KG1 (cell line): ENCODE results near the gene LRRC2.
"Not testable (repeated sequence)": the region's sequence is repeated elsewhere in the genome, so short reads cannot be mapped to it uniquely, and the experiment has no call there.

Source experiments
- DNase-seq: peaks from one replicate; lab custom pipeline; 2025; lab: John Stamatoyannopoulos, UW

LRRC2 gene

GRCh38 chr3:46584598-46585467 is 18.7 kb upstream of the LRRC2 start:
- no peak for DNase-seq

DNA sequence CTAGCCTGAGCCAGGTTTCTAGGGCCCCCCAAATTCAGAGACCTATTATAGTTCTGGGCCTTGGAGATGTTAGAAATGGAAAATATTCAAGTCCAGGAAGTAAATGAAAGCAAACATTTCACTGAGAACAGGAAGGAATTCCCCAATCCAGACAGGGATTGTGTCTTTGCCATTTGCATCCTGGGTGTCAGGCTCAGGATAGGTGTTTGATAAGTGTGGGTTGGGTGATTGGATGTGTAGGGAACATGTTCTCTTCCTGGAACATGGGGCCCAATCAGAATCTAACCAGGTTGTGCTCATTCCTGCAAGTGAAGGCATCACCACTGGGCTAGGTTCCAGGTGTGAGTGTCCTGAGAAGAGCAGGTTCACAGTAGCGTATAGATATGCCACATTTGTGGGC is 14.6 kb upstream of the LRRC2 start:
- no peak for DNase-seq

- DNase-seq, result no peak
These were observed 13.7 kb upstream of the LRRC2 start for GRCh38 chr3:46579756-46580286.

DNA sequence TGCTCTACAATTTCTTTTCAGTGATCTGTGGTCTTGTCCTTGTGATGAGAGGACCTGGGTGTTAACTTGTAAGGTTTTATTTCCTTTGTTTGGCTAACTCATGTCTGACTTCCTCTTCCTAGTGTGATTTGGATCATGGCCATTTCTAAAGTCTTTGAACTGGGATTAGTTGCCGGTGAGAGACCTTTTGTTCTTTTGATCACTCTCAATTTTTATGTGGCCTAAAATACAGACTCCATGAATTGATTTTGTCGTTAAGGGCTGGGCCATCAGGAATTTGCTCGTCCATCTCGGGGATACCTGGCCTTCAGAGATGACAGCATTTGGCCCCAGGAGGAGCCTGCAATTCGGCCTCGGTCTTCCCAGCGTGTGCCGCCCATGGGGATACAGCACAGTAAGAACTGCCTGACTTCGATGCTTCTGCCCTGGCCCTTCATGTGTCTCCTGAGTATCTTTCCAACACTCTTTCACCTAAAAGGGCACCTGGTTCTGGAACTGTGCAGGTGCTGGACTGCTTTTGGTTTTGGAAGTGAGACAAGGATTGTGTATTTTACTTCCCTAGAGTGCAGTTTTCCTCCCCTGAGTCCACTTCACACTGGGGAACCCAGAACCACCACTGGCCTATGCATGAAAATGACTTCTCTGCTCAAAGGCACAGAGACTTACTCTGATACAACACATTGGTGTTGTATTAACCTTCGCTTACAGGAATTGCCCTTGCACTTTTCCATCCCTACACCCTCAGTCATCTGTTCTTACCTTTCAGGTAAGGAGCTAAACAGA is 13.1 kb upstream of the LRRC2 start:
- no peak for DNase-seq

- not testable (repeated sequence) for DNase-seq
These were observed 11.6 kb upstream of the LRRC2 start for GRCh38 chr3:46577580-46578249.

- DNase-seq, result no peak
These were observed 10.8 kb upstream of the LRRC2 start for GRCh38 chr3:46576879-46577278.

DNA sequence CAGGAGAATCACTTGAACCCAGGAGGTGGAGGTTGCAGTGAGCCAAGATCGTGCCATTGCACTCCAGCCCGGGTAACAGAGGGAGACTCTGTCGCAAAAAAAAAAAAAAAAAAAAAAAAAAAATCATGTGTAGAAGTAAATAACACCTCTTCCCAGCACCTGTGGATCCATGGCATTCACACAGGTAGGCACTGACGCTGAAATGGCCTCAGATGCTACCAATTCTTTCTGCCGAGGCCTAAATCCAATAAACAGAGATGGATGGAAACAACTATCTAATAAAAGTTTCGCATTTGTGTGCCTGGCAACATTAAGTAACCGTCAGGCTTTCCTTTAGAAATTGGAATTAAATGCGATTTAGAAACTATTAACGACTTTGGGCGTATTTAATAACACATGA is 10.3 kb upstream of the LRRC2 start:
- no peak for DNase-seq

DNA sequence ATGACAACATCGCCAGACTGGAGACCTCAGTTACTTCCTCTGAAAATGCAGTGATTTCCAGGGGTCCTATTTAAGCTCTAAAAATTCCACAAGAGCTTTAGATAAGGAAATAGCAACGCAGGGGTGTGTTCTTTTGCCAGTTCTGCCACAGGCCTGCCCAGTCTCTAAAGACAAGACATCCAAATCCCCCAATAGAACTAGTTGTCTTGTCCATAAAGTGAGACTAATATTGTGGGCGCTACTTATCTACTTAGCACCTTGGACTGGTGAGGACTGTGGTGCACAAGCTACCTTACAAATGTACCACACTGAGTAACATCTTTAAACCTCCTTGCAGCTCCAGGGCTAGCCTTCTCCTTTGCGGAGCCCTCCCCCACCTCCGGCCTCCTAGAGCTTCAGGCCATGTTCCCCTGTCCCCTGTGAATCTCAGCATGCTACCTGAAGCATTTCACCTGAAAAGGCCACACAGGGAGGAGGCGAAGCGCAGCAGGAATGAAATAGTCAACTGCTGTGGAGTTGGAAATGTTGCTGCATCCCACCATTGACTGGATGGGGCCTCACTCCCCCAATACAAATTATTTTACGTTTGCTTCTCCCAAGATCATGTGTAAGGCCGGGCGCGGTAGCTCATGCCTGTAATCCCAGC is 9.6 kb upstream of the LRRC2 start:
- DNase-seq, result no peak

DNA sequence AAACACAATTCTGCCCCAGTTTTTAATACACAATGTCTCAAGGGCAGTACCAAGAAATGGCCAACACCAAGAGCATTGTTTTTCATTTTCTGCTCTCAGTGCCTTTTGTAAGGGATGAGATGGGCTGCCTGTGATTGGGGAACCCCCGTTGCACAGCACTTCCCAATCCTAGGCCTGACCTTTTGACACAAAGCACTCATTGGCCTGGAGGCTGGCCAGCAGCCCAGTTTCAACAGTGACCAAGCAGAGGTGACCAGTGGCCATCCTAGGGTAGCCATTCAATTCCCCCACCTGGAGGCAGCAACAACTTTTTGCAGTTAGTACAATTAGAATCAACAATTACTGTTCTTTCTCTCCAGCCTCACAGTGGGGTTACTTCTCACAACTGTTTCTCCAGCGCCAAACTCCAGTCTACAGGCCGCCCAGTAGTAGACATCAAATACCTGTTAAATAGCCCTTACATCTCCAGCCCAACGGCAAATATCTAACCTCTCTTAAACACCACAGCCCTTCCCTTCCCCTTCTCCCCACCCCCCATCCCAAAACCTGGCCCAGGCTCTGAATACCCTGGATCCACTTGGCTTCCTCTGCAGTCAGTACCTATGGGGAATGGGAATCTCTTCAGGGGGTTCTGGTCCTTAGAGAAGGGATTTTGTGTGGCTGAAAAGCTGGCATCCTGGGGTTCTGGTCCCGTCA is 8.9 kb upstream of the LRRC2 start:
- no peak for DNase-seq

DNA sequence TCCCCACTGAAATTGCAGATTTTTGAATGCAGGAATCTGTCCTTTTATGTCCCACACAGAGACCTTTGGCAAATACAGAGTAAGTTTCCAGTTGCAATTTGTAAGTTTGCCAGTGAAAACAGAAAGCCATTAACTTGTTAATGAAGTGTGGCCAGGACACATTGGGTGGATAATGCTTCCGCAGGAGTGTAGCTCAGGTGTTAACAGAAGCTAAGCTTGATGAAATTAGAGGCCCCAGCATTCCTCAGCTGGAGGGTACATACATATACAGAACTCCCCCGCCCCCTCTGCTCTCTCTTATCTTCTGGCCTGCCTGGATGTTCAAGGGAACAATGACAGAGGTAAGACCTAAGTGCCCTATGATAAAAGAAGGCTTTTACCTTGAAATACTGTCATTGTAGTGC is 8.1 kb upstream of the LRRC2 start:
- DNase-seq, result no peak

GRCh38 chr3:46573701-46574100 is 7.6 kb upstream of the LRRC2 start:
- no peak for DNase-seq

DNA sequence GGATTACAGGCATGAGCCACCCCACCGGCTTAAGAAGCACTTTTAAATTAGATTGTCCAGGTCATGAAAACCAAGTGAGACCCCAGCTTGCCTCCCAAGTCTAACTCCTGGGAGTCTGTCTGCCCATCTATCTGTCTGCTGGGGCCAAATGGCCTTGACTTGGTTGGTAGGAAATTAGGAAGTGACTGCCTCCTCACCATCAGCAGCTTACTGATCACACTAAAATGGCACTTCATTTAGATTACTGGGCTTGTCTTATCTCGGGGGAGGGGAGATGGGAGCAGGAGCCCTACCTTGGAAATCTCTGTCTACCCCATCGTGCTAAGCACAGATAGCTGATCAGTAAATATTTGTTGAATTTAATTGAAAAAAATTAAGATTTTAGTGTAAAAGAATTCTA is 5.6 kb upstream of the LRRC2 start:
- DNase-seq, result no peak

DNA sequence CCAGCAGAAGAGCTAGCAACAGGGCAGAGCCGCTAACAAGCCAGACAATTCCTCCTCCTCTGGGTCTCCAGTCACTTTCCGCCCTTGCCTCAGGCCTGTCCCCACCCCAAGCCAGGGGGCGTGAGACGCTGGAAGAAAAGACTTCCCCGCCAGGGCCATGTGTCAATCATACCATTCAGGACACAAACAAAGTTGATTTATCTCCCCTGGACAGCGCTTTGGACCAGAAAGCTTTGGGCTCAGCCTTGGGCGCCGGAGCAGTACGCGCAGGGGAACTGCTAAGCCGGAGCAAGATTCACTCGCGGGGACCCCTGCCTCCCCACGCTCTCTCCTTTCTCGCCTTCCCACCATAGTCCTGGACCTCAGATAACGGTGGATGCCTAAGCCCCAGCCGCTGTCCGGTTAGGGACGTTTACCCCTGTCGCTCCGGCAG is 479 bp downstream of the LRRC2 start:
- DNase-seq, result no peak

GRCh38 chr3:46565077-46565476 is 1.0 kb downstream of the LRRC2 start:
- no peak for DNase-seq

- no peak for DNase-seq
These were observed 1.7 kb downstream of the LRRC2 start for GRCh38 chr3:46564190-46565021.

DNA sequence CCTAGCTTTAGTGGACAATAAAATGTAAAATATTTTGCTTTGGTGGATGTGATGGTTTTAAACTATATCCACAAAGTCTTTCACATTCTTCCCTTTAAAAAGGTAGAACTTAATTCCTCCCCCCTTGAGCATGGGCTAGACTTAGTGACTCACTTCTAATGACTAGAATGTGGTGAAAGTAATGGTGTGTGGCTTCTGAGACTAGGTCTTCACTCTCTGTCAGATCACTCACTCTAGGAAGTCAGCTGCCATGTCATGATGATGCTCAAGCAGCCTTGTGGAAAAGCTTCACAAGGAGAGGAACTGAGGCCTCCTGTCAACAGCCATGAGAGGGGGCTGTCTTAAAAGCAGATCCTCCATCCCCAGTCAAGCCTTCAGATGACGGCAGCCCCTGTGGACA is 4.2 kb downstream of the LRRC2 start:
- DNase-seq, result no peak

DNA sequence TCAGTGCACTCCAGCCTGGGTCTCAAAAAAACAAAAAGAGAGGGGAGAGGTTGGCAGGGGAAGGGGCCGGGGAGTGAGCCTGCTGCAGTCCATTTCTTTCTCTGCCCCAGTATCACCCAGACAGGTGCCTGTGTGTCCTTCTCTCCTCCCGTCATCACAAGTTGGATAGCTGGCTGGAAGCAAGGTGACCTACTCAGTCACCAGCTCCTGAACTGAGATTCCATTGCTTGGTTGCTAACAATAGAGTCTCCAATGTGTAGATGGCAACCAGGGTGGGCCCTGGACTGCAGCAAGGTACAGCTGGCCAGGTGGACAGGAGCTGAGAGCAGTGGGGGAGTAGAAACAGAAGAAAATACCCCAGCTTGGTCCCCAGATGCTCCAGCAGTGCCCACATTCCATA is 4.6 kb downstream of the LRRC2 start:
- no peak for DNase-seq

- no peak for DNase-seq
These were observed 6.9 kb downstream of the LRRC2 start for GRCh38 chr3:46559091-46559704.

GRCh38 chr3:46558184-46559043 is 7.7 kb downstream of the LRRC2 start:
- peak; percentile 78 for DNase-seq
